ENCODE data around the gene FAM216A. TPM values are rescaled to one million over a fixed set of nuclear protein-coding genes. Genes with fewer than 3 reads are reported as not detected.
"Not testable (repeated sequence)": the region's sequence is repeated elsewhere in the genome, so short reads cannot be mapped to it uniquely, and the experiment has no call there.

Gene FAM216A
- total RNA-seq, 2 experiments from 2014 or later = 14.6 to 17.5 TPM

DNA sequence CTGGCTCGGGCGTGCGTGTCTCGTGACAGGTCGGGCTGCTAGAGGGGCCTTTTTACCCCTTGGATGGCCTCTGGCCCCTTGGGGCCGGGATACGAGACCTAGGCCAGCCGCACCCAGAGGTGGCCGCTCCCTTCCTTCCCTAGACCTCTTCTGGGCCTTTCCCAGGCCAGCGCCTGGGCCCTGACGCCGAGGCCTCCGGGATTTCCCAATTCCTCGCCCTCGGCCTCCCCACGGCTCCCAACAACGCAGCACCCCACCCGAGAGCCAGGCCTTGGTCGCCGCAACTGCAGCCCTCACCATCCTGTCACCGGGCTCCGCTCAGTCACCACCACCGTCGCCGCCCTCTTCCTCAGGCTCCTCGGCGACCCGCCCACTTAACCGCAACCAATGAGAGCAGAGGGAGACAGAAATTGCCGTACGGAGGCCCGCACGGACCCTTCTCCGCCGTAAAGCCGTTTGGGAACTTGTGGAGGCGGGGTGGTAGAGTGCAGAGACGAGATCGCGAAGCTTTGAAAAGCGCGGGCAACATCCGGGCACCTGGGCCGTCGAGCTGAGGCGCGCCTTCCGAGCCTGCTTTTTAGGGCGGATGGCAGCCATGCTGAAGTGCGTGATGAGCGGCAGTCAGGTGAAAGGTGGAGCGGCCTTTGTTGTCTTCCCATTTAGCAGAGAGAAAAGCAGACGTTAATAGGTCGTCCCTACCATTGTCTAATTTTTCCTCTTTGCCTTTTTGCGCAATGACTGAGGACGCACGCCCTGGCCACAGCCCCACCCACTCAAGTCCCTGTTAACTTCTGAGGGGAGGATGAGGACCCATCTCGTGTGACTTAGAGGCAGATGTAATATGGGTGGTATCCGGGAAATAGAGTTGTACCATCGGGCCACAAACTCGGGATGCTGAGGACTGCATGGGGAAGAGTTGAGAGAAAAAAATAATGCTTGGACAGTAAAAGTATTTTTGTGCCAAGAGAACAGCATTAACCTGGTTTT lies 33.4 kb downstream of the FAM216A start, which contains the start of the genes RAD9B and VPS29:
RAD9B (plus strand) TSS at position 580 of the 987 bp plus-strand sequence; CDS start at position 587, 7 bp downstream.
VPS29 (minus strand) TSS at position 360 of the 987 bp plus-strand sequence; CDS start at position 300, 60 bp downstream.
- Mint-ChIP-seq H3K4me3 (peak within 1 kb of the TSS; percentile 94), H3K27ac (peak within 1 kb of the TSS; percentile 96), H3K27me3 (no peaks in the 10 kb centered on the region), H3K36me3 (ENCODE audit: low read depth) (peaks cover 35% of the 10 kb centered on the region), H3K4me1 (peaks cover 41% of the 10 kb centered on the region), H3K9me3 (peaks cover 4% of the 10 kb centered on the region)
- ChIA-PET CTCF (interaction anchor here (0.5 to 2.7 kb wide), 11 partner anchors 8 to 104 kb away, joined by 3 to 12 read pairs (median 4); partner anchors contain the start of genes ARPC3, FAM216A and GPN3), POLR2A (interaction anchor here (0.6 to 1.7 kb wide), 2 partner anchors 52 to 112 kb away, joined by 3 to 7 read pairs; partner anchors contain the start of genes ARPC3 and TCTN1)
- DNase-seq = peak; percentile 100

DNA sequence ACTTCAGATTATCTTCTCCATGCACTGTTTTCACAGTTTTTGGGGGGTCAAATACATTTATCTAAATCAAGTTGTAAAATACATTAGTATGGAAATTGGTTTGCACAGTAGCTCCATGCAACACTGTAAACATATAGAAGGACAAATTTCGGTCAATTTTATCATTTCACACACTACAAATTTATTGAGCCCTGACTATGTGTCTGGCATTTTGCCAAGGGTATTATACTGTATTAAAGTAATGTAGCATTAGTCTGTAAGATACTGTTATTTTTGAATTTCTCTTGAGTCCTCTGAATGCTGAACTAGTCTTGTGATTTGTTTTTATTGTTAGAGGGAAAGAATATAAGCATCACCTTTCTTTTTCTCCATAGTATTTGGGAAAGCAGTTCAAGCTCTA lies 34.8 kb downstream of the FAM216A start:
- DNase-seq = no peak
- ChIA-PET POLR2A (no interaction called here), CTCF (interaction anchor here (1.3 to 2.9 kb wide), 6 partner anchors 10 to 112 kb away, joined by 3 to 10 read pairs (median 5); partner anchors contain the start of genes ARPC3 and TCTN1)
- Mint-ChIP-seq H3K36me3 (ENCODE audit: low read depth) (peaks cover 35% of the 10 kb centered on the region), H3K27ac (peak overlapping the region; percentile 96), H3K4me3 (no peak overlapping the region), H3K9me3 (peaks cover 4% of the 10 kb centered on the region), H3K4me1 (peaks cover 39% of the 10 kb centered on the region), H3K27me3 (no peaks in the 10 kb centered on the region)

DNA sequence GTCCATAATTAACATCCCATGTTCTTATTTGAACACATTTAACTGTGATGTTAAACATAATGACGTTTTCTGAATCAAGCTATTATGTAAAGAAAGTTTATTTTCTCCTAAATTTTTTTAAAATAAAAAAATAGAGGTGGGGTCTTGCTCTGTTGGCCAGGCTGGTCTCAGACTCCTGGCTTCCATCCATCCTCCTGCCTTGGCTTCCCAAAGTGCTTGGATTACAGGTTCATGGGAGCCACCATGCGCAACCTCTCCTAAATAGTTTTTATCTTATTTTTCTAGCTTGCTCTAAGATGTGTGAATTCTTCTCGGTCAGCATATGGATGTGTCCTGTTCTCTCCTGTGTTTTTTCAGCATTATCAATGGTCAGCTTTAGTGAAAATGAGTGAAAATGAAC lies 36.7 kb downstream of the FAM216A start:
- no peak for DNase-seq
- CTCF ChIA-PET = interaction anchor here (1.4 to 2.9 kb wide), 2 partner anchors 55 to 74 kb away, joined by 3 to 7 read pairs; partner anchors contain the start of gene ARPC3
- Mint-ChIP-seq H3K27ac (no peak overlapping the region), H3K27me3 (no peaks in the 10 kb centered on the region), H3K9me3 (peaks cover 4% of the 10 kb centered on the region), H3K4me1 (peaks cover 20% of the 10 kb centered on the region), H3K4me3 (no peak overlapping the region), H3K36me3 (ENCODE audit: low read depth) (peaks cover 23% of the 10 kb centered on the region)
- POLR2A ChIA-PET = no interaction called here

DNA sequence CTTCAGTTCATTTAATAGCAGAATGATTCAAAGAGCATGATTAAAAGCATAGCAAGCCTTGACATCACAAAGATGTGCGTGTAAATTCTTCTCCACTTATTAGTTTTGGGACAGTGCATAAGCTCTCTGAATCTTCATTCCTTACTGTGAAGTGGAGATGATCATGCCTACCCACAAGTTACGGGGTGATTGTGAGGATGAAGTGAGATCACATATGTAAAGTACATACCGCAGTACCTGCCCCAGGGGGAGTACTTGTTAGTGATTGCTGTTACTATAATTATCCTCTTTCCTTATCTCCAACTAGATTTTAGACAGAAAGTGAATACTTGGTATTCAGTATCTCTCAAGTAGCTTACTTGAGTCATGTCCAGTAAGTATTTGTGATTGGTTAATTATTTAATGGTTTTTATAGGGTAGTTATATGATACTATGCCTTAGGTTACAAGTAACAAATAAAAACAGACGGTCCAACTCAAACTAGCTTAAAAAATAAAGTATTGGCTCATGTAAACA lies 39.5 kb downstream of the FAM216A start:
- POLR2A ChIA-PET = no interaction called here
- Mint-ChIP-seq H3K9me3 (no peaks in the 10 kb centered on the region), H3K36me3 (ENCODE audit: low read depth) (peaks cover 6% of the 10 kb centered on the region), H3K4me1 (peaks cover 4% of the 10 kb centered on the region), H3K27ac (no peak overlapping the region), H3K4me3 (no peak overlapping the region), H3K27me3 (no peaks in the 10 kb centered on the region)
- DNase-seq = no peak
- CTCF ChIA-PET = interaction anchor here (1.2 to 1.6 kb wide), 3 partner anchors 56 to 97 kb away, joined by 4 to 7 read pairs (median 4); no protein-coding TSS in a partner anchor

DNA sequence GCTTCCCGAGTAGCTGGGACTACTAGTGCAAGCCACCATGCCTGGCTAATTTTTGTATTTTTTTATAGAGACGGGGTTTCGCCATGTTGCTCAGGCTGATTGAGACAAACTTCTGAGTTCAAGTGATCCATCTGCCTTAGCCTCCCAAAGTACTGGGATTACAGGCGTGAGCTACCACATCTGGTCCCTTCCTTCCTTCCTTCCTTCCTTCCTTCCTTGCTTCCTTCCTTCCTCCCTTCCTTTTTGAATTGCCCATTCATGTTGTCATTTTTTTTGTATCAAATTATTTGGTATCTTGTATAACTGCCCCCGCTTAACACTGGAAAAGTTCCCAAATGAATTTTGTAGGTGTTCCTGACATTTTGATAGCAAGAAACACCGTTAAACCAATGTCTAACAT lies 45.2 kb downstream of the FAM216A start:
- no peaks in the 10 kb centered on the region for H3K36me3 Mint-ChIP-seq (ENCODE audit: low read depth)
- DNase-seq = no peak
- H3K4me3 Mint-ChIP-seq = no peak overlapping the region
- no peak overlapping the region for H3K27ac Mint-ChIP-seq
- H3K27me3 Mint-ChIP-seq = no peaks in the 10 kb centered on the region
- no peaks in the 10 kb centered on the region for H3K9me3 Mint-ChIP-seq
- CTCF ChIA-PET = interaction anchor here (0.5 to 2.7 kb wide), 6 partner anchors 11 to 88 kb away, joined by 3 to 11 read pairs (median 8); partner anchors contain the start of genes FAM216A, RAD9B and VPS29
- H3K4me1 Mint-ChIP-seq = no peaks in the 10 kb centered on the region
- POLR2A ChIA-PET = no interaction called here

DNA sequence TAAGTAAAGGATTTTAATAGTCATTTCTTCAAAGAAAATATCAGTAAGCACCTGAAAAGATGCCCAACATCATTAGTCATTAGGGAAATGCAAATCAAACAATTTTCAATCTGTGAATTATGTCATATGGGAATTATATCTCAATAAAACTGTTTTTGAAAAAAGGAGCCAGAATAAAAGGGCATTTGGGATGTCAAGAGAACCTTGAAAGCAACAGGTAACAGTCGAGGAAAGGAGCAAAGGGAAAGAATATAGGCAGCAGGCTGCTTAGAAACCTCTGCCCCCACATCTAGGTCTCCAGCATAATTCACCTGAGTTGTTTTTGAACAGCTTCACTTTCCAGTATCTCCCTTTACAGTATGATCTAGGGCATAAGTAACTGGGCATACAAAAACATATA lies 45.7 kb downstream of the FAM216A start:
- ChIA-PET CTCF (interaction anchor here (1.7 to 2.7 kb wide), 4 partner anchors 11 to 88 kb away, joined by 8 to 11 read pairs (median 10); partner anchors contain the start of genes FAM216A, RAD9B and VPS29), POLR2A (no interaction called here)
- H3K9me3 Mint-ChIP-seq = no peaks in the 10 kb centered on the region
- no peaks in the 10 kb centered on the region for H3K36me3 Mint-ChIP-seq (ENCODE audit: low read depth)
- H3K27me3 Mint-ChIP-seq = no peaks in the 10 kb centered on the region
- no peak overlapping the region for H3K4me3 Mint-ChIP-seq
- DNase-seq = no peak
- no peaks in the 10 kb centered on the region for H3K4me1 Mint-ChIP-seq
- no peak overlapping the region for H3K27ac Mint-ChIP-seq

DNA sequence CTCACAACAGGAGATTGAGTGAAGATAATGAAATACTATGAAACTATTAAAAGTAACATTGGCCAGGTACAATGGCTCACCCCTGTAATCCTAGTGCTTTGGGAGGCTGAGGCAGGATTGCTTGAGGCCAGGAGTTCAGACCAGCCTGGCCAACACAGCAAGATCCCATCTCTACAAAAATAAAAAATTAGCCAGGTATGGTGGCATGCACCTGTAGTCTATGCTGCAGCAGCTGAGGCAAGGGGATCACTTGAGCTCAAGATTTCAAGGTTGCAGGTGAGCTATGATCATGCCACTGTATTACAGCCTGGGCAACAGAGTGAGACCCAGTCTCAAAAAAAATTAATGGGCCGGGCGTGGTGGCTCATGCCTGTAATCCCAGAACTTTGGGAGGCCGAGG lies 48.4 kb downstream of the FAM216A start:
- ChIA-PET CTCF (interaction anchor here (2.2 kb wide), 1 partner anchor 83 kb away, joined by 6 read pairs; no protein-coding TSS in a partner anchor), POLR2A (no interaction called here)
- no peaks in the 10 kb centered on the region for H3K9me3 Mint-ChIP-seq

DNA sequence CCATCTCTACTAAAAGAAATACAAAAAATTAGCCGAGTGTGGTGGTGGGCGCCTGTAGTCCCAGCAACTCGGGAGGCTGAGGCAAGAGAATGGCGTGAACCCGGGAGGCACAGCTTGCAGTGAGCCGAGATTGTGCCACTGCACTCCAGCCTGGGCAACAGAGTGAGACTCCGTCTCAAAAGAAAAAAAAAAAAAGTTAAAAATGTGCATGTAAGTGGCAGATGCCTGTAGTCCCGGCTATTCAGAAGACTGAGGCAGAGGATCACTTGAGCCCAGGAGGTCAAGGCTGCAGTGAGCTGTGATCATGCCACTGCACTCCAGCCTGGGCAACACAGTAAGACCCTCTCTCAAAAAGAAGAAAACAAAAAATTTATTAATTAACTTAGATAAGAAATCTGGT lies 49.4 kb downstream of the FAM216A start:
- CTCF ChIA-PET; H3K36me3 Mint-ChIP-seq (ENCODE audit: low read depth); H3K27me3 Mint-ChIP-seq; H3K4me3 Mint-ChIP-seq; H3K9me3 Mint-ChIP-seq; POLR2A ChIA-PET; H3K27ac Mint-ChIP-seq; DNase-seq; H3K4me1 Mint-ChIP-seq: not testable (repeated sequence)

More for the DNA sequence above, 48.4 kb downstream of the FAM216A start:
- no peak overlapping the region for H3K4me3 Mint-ChIP-seq
- peaks cover 3% of the 10 kb centered on the region for H3K4me1 Mint-ChIP-seq
- H3K27ac Mint-ChIP-seq = no peak overlapping the region
- H3K27me3 Mint-ChIP-seq = no peaks in the 10 kb centered on the region
- no peak for DNase-seq
- H3K36me3 Mint-ChIP-seq (ENCODE audit: low read depth) = no peaks in the 10 kb centered on the region

DNA sequence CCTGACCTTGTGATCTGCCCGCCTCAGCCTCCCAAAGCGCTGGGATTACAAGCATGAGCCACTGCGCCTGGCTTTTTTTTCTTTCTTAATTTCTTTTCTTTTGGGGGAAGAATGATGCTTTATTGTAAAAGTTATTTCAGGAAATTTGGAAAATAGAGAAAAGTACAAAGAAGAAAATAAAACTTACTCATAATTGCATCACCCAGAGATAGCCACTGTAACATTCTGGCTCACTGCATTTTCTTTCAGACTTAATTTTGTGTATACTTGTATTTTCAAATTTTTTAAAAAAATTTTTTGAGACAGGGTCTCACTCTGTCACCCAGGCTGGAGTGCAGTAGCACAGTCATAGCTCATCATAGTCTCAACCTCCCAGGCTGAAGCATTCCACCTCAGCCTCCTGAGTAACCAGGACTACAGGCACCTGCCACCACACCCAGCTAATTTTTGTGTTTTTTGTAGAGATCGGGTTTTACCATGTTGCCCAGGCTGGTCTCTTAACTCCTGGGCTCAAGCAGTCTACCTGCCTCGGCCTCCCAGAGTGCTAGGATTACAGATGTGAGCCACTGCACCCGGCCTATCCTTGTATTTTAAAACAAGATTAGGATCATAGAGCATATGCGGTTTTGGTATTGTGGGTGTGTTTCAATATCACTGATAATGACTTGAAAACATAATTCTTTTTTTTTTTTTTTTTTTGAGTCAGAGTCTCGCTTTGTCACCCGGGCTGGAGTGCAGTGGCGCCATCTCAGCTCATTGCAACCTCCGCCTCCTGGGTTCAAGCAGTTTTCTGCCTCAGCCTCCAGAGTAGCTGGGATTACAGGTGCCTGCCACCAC lies 52.4 kb downstream of the FAM216A start:
- H3K36me3 Mint-ChIP-seq (ENCODE audit: low read depth); DNase-seq; H3K9me3 Mint-ChIP-seq; H3K27ac Mint-ChIP-seq; H3K4me1 Mint-ChIP-seq; H3K27me3 Mint-ChIP-seq; CTCF ChIA-PET; H3K4me3 Mint-ChIP-seq: not testable (repeated sequence)
- POLR2A ChIA-PET = interaction anchor here (0.5 kb wide), 1 partner anchor 93 kb away, joined by 4 read pairs; the partner anchor contains the start of gene TCTN1

DNA sequence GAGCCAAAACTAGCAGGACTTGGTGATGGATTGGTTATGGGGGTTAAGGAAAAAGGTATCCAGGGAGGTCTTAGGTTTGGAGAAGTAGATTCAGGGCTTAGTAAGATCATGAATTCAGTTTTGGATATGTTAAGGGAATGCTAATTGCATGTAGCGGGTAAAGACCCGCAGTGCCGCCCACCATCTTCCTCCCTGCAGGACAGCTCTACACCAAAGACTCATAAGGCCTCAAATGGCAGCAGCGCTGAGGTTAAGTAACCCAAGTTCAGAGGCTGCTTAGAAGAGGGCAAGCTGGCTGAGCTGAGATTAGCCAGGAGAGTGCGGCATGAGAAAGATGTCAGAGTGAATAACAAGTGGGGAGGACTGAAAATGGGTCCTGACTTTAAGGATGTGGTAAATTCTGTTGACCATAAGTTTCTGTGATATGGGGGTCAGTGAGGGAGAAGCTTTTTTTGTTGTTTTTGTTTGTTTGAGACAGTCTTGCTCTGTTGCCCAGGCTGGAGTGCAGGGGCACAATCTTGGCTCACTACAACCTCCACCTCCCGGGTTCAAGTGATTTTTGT lies 59.7 kb downstream of the FAM216A start:
- no peaks in the 10 kb centered on the region for H3K27me3 Mint-ChIP-seq
- H3K27ac Mint-ChIP-seq = no peak overlapping the region
- H3K9me3 Mint-ChIP-seq = no peaks in the 10 kb centered on the region
- H3K4me1 Mint-ChIP-seq = peaks cover 16% of the 10 kb centered on the region
- CTCF ChIA-PET = interaction anchor here (0.5 to 2.6 kb wide), 9 partner anchors 9 to 824 kb away, joined by 3 to 9 read pairs (median 3); no protein-coding TSS in a partner anchor
- no peak overlapping the region for H3K4me3 Mint-ChIP-seq
- POLR2A ChIA-PET = no interaction called here
- H3K36me3 Mint-ChIP-seq (ENCODE audit: low read depth) = peaks cover 17% of the 10 kb centered on the region
- no peak for DNase-seq

DNA sequence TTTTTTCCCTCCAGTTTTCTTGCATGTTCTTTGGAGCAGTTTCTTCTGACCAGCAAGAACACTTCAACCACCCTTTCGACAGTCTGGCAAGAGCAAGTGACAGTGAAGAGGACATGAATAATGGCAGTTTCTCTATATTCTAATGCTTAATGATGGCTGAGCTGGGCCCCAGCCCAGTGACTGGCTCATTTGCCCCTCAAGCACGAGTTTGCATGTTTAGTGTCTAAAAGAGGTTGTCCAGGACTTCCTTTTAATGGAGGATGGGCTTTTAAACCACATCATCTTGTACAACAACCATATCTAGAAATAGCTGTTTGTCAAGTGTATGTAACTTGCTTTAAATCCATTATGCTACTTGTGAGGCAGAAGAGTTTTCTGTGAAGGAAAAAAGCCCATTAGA lies 61.9 kb downstream of the FAM216A start:
- ChIA-PET CTCF (interaction anchor here (1.5 kb wide), 1 partner anchor 71 kb away, joined by 4 read pairs; no protein-coding TSS in a partner anchor), POLR2A (no interaction called here)
- Mint-ChIP-seq H3K27ac (peak overlapping the region; percentile 31), H3K36me3 (ENCODE audit: low read depth) (peaks cover 29% of the 10 kb centered on the region), H3K9me3 (no peaks in the 10 kb centered on the region), H3K4me1 (peaks cover 18% of the 10 kb centered on the region), H3K27me3 (no peaks in the 10 kb centered on the region), H3K4me3 (no peak overlapping the region)
- DNase-seq = no peak
